ENCODE results near the gene NSRP1.
"Not testable (repeated sequence)": the region's sequence is repeated elsewhere in the genome, so short reads cannot be mapped to it uniquely, and the experiment has no call there.

Gene NSRP1

DNA sequence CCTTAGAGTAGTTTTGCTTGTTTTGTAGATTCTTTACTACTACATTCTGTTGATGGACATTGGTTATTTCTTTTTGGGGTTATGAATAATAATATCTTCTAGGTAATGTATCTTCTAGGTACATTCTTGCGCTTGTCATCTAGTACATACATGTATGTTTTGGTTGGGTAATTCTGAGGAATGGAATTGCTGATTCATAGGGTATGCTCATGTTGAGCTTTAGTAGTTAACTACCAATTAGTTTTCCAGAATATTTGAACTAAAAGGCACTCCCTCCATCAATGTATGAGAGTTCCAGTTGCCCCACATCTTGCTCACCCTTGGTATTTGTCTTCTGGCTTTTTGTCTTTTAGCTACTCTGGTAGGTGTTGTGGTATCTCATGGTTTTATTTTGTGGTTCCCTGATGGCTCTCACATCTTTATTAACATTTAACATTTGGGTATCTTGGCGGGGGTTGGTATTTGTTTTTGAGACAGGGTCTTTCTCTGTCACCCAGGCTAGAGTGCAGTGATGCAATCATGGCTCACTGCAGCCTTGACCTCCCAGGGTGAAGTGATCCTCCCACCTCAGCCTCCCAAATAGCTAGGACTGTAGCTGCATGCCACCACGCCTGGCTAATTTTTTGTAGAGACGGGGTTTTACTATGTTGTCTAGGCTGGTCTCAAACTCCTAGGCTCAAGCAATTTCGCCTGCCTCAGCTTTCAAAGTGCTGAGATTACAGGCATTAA, 71.8 kb downstream of the NSRP1 start:
- no peak for DNase-seq

DNA sequence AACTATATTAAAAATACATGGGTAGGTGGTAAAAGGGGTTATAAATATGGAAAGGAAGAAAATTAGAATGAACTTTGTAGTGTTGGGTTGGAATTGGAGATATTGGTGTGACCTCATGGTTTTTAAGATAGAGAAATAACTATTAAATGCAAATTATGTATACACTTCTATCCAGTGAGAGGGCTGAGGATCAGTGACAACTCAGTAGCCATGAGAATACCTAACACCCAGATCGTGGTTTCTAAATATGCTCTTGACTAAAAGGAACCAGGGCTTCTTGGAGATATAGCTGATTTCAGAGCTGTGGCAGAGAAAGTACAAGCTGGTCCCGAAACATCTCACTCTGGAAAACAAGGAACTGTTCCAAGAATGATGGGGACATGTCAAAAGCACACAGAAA, 74.5 kb downstream of the NSRP1 start:
- no peak for DNase-seq

DNA sequence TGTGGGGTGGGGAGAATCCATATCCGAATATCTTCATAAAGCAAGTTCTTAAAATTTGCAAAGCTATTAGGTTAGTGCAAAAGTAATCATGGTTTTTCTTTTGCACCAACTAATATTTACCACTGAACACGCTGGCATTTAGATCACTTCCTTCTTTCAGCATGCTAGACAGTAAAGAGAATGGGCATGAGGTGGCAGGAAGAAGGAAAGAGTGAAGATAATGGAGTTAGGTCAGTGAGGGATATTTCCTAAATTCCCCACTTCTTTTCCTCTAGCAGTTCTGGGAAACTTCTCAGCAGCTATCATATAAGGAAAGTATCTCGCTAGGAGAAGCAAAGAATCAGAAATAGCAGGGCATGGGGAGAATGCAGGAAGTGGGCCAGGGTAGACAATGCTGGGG, 79.9 kb downstream of the NSRP1 start:
- no peak for DNase-seq

DNA sequence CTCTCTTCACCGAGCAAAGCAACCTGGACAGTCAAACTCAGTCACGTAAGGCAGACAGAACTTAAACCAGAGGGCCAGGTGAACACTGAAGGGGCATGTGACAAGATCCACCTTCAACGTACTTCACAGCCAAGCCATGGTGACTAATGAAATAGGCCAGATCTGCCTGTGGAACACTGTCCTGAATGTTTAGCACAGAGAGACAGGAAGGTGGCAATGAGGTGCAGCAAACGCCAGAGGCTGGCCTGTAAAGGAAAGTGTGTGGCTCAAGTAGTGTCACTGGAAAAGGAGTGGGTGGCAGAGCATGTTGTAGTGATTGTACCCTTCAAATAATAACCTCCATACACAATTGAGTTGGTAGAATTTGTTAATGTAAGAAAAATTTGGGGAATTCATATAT, 80.8 kb downstream of the NSRP1 start:
- DNase-seq = no peak

DNA sequence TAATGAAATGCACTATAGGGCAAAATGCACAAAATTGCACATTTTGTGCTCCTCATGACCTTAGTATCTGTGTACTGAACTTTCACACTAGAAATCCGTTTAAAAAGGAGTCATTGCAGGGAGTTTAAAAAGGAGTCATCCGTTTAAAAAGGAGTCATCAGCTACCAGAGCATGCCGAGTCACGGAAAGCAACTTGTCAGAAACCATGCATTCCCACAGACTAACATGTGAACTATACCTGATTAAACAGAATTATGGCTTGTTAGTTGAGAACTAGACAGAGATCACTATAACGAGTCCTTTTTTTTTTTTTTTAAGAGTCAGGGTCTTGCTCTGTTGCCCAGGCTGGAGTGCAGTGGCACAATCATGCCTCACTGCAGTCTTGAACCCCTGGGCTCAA, 83.0 kb downstream of the NSRP1 start:
- no peak for DNase-seq

DNA sequence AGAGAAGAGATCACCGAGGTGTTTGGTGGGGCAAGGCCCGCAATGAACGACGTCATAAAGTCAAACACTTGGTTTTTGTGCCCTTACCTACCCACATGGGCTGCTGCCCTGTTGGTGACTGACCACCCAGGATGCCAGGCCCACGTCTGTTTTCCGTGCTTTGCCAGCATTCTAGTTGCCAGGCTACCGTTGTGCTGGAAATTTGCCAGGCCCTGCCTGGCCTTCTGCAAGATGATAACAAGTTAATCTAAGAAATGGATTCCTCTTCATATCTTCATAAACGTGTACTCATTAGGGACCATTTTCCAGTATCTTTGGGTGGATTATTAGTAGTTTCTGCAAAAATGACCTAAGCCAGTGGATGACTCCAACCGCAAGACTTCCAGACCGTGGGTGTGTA, 83.5 kb downstream of the NSRP1 start:
- no peak for DNase-seq

DNA sequence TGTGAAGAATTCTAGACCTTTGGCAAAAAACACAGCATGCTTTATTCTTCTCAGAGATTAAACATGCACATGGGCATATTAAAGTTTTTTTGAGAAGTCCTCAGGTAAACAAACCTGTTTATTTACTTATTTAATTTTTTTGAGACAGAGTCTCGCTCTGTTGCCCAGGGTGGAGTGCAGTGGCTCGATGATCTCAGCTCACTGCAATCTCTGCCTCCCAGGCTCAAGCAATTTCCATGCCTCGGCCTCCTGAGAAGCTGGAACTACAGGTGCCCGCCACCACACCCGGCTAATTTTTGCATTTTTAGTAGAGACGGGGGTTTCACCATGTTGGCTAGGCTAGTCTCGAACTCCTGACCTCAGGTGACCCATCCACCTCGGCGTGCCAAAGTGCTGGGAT, 84.0 kb downstream of the NSRP1 start:
- DNase-seq = not testable (repeated sequence)

DNA sequence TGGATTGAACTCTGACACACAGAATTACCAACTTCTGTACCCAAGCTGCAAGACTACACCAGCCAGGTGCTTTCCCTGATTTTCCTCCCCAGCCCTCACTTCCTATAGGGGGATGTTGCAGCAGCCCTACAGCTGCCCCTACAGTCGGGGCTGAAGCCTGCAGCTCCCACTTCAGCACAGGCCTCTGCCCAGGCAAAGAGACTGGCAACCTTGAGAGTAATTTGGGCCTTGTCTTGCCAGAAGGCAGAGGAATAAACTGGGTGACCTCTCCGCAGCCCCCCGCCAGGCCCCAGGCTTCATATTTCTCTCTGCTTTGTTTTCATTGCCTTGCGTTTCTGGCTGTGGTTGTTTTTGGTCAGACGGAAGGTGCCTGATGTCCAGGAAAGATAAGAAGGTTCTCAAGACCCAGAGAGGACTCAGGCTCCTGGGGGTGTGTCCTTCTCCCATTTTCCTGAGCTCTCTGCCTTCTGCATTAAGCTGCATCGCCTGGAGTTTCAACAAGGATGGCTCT, 86.9 kb downstream of the NSRP1 start:
- DNase-seq = no peak

DNA sequence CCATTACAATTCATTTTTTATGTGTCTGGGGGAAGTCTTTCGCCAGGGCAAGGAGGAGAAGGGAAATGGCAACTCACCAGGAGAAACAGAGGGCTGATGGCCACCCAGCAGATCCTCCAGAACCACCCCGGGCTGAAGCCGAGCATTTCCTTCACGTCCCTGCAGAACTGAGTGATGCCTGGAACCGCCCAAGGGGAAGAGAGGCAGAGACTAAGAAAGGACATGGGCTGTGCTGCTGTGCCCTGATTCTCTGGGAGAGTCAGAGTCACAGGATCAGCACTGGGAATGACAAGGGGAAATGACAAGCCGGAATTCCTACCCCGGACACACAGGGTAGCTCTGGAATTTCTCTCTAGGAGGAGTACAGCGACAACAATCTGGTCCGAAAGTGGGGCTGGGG, 91.0 kb downstream of the NSRP1 start:
- no peak for DNase-seq

DNA sequence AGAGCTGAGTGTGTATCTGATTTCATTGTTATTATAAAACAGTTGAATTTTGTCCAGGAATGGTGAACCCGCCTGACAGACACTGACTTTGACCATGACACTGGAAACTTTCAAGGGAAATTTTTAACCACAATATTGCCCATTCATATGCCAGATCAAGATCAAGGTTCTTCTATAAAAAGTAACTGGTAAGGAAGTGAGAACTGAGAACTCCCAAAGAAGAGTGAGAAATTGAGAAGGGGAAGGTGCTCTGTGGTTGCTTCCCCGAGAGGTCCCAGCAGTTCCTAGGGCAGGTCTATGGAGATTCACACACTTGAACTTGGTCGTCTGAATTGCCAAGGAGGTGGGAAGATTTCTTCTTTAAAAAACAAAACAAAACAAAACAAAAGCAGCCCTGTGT, 91.6 kb downstream of the NSRP1 start:
- no peak for DNase-seq

DNA sequence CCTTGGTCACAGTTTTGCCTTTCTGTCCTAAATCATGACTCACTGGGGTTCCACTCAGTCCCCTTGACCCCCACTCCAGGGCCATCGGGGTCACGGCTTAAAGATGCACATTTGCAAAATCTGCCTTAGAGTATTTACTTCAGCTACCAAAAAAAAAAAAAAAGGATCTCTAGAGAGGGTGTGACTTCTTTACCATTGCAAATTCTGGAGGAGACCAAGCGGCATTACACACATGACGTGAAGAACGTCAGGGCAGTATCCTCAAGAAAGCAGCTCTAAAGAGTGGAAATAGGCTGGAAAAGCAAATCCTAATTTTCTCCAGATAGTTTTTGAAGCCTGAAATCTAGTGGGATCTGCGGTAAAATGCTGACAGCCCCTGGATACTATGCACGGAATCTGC, 93.3 kb downstream of the NSRP1 start:
- DNase-seq = no peak

DNA sequence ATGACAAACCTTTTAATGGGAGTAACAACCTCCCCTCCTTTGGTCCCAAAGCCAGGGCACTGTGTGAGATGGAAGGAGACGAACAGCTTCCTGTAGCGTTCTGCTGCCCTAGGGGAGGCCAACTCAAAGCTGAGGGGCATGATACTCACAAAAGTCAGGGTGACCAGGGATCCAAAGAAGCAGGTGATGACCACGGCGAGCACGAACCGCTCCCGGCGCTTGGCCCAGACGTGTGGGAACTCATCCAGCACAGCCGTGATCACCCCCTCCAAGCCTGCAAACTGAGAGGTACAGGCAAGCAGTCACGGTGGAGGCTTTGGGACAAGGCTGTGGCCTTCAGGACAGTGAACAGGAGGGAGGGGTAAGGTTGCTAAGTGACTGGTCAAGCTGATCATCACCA, 93.8 kb downstream of the NSRP1 start:
- DNase-seq = no peak

DNA sequence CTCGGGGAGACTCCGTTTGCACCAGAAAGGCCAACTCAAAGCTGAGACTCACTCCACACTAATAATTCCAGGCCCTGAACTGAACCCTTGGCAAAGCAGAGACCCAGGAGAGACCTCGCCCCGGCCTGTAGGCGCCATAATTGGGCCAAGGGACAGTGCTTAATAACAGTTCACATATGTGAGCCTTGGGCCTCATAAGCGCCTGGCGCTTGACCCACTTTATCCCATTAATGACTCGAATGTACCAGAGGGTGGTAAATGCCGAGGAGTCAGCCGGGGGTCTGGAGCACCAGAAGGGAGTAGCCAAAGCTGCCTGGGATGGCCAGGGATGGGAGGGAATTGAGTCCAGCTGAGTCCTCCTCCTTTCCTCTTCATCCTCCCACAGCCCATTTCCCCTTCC, 94.3 kb downstream of the NSRP1 start:
- no peak for DNase-seq

DNA sequence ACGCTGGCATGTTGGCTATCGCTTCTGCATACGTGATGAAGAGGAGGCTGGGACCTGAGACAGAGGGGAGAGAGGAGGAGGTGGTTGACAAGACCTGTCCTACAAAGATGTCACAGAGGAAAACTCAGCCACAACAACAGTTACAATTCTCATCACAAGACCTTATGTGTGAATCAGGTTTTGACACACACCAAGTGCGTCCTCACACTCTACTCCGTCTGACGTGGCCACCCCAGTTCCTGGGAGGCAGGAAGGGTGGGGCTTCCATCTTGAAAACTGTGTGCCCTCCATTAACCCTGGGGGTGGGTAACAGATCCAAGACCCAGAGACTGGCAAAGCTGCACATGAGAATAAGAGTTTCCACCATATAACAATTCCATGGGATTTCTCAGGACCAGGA, 94.8 kb downstream of the NSRP1 start:
- no peak for DNase-seq

DNA sequence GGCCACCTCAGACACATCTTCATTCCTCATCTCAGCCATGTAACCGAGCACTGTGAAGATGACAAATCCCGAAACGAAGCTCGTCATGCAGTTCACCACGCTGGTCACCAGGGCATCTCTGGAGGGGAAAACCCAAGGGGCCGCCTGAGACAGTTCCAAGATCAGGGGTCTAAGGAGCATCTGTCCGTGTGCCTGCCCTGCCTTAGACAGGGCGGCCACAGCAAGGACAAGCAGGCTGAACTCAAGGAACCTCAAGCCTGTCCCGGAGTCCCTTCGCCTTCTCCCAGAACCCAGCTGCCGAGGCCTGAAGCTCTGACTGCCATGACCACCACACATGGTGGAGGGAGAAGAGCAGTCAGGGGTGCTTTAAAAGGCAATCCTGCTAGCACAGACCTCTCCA, 96.1 kb downstream of the NSRP1 start:
- DNase-seq = no peak

DNA sequence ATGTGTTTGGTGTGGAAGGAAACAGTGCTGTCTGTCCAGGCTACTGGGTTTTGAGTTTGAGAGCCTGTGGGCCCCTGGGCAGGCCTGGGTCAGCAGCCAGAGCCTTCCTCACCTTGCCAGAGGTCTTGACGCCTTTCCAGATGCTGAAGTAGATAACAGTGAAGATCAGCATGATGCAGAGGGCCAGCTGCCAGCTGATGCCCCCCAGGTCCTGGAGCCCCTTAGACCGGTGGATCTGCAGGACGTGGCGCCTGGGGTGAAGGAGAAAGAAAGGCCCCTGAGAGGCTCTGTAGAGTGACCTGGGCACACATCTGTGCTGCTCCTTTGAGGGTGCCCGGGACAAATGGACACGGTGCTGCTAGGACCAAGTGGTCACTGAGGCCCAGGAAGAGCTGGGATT, 100.4 kb downstream of the NSRP1 start:
- DNase-seq = no peak

DNA sequence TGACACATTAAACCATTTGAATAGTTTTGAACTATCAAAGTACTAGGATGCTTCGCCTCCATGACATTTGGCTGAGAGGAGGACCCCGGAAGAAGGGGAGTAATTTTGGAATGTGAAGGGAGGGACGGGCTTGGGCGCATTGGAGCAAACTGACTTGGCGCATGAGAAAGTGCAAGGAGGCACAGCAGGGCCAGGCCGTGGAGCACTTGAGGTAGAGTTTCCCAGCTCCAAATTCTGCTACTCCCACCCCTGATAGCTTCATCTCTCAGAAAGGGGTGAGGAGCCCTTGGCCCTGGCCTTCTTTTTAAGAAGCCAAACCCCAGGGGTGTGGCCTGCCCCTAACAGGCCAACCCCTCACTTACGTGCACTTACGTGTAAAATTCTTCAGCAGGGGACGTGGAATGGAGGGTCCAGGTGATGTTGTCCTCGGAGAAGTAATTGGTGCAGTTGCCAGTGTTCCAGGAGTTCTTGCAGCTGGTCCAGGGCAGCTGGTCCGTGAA, 101.2 kb downstream of the NSRP1 start:
- DNase-seq = no peak

DNA sequence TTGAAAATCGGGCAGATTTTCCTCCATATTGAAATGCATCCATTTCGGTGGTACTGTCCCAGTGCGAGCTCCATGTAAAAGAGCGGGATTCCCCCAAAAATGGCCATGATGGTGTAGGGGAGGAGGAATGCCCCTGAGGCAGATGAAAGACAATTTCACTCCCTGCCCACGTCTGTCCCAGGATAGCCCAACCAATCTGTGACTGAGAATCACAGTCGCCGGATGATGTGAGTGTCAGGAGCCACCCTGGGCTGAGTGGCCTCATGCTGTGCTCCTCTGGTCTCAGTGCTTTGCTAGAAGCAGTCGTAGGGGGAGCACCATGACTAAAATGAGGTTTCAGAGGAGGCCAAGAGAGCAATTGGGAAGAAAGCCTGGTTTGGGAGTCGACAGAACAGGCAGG, 102.2 kb downstream of the NSRP1 start:
- no peak for DNase-seq

DNA sequence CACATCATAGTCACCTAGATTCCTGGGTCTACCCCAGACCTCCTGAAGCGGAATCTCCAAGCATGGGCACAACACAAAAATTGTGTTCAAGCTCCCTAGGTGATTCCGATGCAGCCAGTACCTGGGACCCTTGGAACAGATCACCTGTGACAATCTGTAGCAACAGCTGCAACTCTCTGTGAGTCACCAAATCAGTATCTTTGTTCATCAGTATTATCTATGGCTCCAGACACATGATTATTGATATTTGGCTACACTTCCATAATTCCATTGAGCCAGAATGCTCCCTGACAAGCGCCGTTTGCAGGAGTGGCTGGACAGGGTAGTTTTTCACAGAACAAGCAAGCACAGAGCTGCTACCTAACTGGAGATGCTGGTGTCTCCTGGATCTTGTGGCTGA, 102.7 kb downstream of the NSRP1 start:
- no peak for DNase-seq

DNA sequence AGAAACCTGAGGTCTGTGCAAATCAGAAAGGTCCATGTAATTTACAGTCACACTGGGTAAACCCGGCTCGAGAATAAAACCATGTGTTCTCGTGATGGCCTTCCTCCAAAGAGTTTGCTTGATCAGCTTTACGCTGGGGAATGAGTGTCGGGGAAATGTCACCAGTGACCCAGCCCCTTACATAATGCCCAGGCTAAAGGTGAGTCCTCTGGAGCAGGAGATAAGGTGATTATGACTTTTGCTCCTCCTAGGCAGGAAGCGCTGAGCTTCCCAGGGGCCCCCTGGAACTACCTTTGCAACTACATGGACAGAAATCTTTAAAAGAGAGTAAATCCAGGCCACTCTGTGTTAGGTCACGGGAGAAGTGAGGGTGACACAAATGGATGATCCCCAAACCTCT, 103.2 kb downstream of the NSRP1 start:
- DNase-seq = no peak

DNA sequence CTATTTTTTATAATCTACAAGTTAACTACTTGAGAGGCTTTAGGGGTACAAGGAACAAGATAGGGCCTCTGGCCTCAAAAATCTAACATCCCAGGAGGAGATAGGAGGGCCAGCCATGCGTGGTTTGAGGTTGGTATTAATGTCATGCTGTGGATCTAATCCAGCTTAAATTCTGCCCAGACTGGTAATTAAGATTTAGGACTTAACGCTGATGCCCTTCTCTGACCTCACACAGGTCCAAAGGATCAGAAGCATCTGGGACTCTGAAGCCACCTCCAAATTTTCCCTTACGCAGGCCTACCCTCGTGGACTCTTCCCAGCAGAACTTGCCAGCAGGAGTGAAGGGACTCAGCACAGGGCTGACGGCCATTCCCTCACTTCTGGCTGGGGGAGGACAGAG, 103.8 kb downstream of the NSRP1 start:
- no peak for DNase-seq

DNA sequence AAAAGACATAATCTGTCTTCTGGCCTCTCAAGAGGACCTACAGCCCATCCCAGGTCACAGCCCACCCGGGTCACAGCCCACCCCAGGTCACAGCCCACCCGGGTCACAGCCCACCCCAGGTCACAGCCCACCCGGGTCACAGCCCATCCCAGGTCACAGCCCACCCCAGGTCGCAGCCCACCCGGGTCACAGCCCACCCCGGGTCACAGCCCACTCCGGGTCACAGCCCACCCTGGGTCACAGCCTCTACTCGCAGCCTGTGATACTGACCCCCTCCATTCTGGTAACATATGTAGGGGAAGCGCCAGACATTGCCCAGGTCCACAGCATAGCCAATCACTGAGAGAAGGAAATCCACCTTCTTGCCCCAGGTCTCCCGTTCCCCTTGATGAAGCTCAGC, 104.7 kb downstream of the NSRP1 start:
- DNase-seq = no peak

DNA sequence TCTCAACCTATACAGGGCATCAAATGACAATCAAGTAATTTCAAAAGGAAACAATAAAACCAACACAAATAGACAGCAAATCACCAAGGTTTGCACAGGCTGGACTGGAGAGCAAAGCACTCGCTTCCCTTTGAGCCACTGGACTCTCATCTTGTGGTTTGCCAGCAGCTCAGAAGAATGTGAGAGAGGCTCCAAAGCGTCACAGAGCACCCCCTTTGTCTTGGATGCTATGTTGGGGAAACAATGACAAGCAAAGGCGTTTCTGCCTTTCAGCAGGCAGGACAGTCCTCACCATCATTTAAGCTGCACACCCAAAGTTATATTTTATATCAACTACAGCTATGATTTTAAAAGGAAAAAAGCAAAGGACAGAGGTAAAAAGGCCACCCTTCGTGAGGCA, 105.6 kb downstream of the NSRP1 start:
- no peak for DNase-seq

DNA sequence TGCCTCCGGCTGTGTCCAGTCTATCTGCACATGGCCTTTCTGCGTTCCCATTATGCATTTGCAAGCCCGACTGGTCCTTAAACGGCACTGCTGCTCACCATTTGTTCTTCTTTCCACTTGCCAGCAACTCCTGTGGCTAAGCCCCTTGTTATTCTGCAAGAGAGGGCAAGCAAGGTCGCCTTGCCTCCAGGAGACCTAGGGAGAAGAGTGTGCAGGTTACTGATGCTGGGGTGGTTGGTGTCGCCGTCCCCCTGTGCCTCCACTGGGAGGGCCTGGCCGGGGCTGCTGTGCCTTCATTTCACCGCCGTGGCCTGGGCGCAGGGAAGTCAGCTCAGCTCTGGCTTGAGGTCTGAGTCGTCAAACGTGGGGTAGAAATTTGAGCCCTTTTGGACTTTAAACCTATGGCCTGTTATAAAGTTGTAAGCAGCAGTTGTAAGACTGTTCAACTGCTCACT, 106.1 kb downstream of the NSRP1 start:
- no peak for DNase-seq

DNA sequence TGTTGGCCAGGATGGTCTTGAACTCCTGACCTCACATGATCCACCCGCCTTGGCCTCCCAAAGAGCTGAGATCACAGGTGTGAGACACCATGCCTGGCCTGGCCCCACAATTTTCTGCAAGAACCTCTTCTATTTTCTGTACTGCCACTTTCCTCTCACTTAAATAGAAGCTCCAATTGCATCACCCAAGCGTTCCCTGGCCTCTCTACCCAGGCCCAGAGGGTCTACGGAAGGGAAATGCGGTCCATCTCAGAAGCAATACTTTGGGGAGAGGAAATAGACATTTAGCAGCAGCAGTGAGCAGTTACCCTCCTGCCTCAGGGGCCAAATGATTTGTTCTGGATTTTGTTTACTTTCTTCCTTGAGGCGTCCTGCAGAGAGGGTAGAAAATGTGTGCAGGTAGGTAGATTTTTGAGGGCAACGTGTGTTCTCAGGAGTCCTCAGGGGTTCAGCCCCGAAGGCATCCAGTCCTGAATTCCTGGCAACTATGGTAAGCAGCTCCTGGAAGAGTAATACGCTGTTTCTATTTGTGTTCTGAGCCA, 107.9 kb downstream of the NSRP1 start:
- DNase-seq = no peak

Data from central memory CD4-positive, alpha-beta T cell (primary cell).